A673 (cell line): ENCODE results near the gene F2R. TPM values are rescaled to one million over a fixed set of nuclear protein-coding genes. Genes with fewer than 3 reads are reported as not detected.

Experiments
- BruUV-seq: library from RNA; stranded (reverse); fragments of 400-500 nt; replicated peaks from 2 replicates; lab custom pipeline; 2021; lab: Mats Ljungman, UMichigan
- CTCF ChIA-PET: fragments of 300-600 bp; sonication (Branson Sonifier 250); formaldehyde crosslinking; loops from one replicate; lab custom pipeline; 2022; ENCODE audit warnings: antibody characterized with exemption; lab: Charles Lee
- POLR2A ChIA-PET: fragments of 300-600 bp; sonication (Branson Sonifier 250); formaldehyde crosslinking; loops from one replicate; lab custom pipeline; 2022; ENCODE audit warnings: antibody characterized with exemption; ENCODE audit not compliant: low non-redundant PET; lab: Charles Lee
- DNase-seq: peaks from one replicate; pipeline ENCODE4 v3.0.0-alpha.2; 2015; ENCODE audit warnings: low spot score
- H3K27ac ChIP-seq: fragments of 200-600 bp; sonication (generic); 2 replicates; pipeline ENCODE4 v1.5.1; 2016; ENCODE audit warnings: mixed run types, low read depth, mild to moderate bottlenecking, mixed read lengths, antibody characterized with exemption, low read length; ENCODE audit not compliant: poor library complexity, severe bottlenecking
- H3K27me3 ChIP-seq: fragments of 200-600 bp; sonication (generic); replicated peaks from 2 replicates; pipeline ENCODE4 v1.6.1; 2017; ENCODE audit warnings: mixed run types, low read depth, mild to moderate bottlenecking, mixed read lengths, antibody characterized with exemption, low read length; ENCODE audit not compliant: insufficient read depth, poor library complexity
- H3K36me3 ChIP-seq: fragments of 200-600 bp; sonication (generic); 2 replicates; pipeline ENCODE4 v1.6.1; 2016; ENCODE audit warnings: mixed run types, mild to moderate bottlenecking, mixed read lengths, antibody characterized with exemption, low read length; ENCODE audit not compliant: insufficient read depth, poor library complexity, severe bottlenecking
- H3K4me1 ChIP-seq: fragments of 200-600 bp; sonication (generic); 2 replicates; pipeline ENCODE4 v1.6.1; 2017; ENCODE audit warnings: mixed run types, mild to moderate bottlenecking, mixed read lengths, antibody characterized with exemption, low read length; ENCODE audit not compliant: insufficient read depth, poor library complexity, severe bottlenecking
- H3K4me3 ChIP-seq: fragments of 200-600 bp; sonication (generic); 2 replicates; pipeline ENCODE4 v1.5.1; 2016; ENCODE audit warnings: low read depth, mixed run types, mild to moderate bottlenecking, mixed read lengths, low read length; ENCODE audit not compliant: poor library complexity, severe bottlenecking
- H3K9me3 ChIP-seq: fragments of 200-600 bp; sonication (generic); 2 replicates; pipeline ENCODE4 v1.6.1; 2016; ENCODE audit warnings: mixed run types, low read depth, mild to moderate bottlenecking, mixed read lengths, antibody characterized with exemption, low read length; ENCODE audit not compliant: poor library complexity, severe bottlenecking
- EZH2 ChIP-seq: fragments of 200-600 bp; sonication (generic); IDR thresholded peaks from 2 replicates; pipeline ENCODE4 v1.6.1; 2017; ENCODE audit warnings: borderline replicate concordance, low read depth, mild to moderate bottlenecking, mixed read lengths, antibody characterized with exemption, low read length; ENCODE audit not compliant: poor library complexity, severe bottlenecking
- intact Hi-C: fragments of 100-400 bp; cut with micrococcal nuclease; formaldehyde crosslinking; loops from one replicate; pipeline ENCODE4 v1.10.0; 2022; ENCODE audit not compliant: unreplicated experiment
- total RNA-seq: library from RNA; stranded (reverse); gene quantifications from 2 replicates; pipeline ENCODE4 v1.2.3, GENCODE V29; 2021
- TF ChIP-seq, protein P1 (sequence below): fragments of 300-800, 200-600 bp; sonication (generic); conservative IDR thresholded peaks from 2 replicates; pipeline ENCODE4 v1.5.1; 2017; ENCODE audit warnings: low read depth, mild to moderate bottlenecking, antibody characterized with exemption, low read length, moderate library complexity, mixed read lengths

The F2R gene
- total RNA-seq, 1 experiment from 2014 or later = 83.3 TPM

DNA sequence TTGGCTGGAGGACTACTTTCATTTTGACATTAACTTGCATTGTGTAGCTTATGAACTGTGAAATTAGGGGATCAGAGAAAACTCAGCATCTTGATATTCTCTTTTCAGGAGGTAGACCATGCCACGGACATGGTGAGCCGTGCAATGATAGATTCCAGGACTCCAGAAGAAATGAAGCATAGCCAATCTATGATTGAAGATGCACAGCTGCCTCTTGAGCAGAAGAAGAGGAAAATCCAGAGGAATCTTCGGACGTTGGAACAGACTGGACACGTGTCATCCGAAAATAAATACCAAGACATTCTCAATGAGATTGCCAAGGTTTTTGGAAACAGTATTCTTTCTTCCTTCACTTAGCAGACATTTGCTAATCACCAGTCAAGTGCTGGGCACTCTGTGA is 20.6 kb upstream of the F2R start:
- Histone ChIP-seq H3K27me3 (no peaks in the 10 kb centered on the region), H3K27ac (no peak overlapping the region), H3K4me1 (peaks cover 51% of the 10 kb centered on the region), H3K36me3 (peaks cover 6% of the 10 kb centered on the region), H3K4me3 (no peak overlapping the region), H3K9me3 (peaks cover 5% of the 10 kb centered on the region)
- no peak for DNase-seq
- intact Hi-C loops = no loop called here
- POLR2A ChIA-PET = no interaction called here
- no peak for TF ChIP-seq EZH2
- TF ChIP-seq, protein P1, sequence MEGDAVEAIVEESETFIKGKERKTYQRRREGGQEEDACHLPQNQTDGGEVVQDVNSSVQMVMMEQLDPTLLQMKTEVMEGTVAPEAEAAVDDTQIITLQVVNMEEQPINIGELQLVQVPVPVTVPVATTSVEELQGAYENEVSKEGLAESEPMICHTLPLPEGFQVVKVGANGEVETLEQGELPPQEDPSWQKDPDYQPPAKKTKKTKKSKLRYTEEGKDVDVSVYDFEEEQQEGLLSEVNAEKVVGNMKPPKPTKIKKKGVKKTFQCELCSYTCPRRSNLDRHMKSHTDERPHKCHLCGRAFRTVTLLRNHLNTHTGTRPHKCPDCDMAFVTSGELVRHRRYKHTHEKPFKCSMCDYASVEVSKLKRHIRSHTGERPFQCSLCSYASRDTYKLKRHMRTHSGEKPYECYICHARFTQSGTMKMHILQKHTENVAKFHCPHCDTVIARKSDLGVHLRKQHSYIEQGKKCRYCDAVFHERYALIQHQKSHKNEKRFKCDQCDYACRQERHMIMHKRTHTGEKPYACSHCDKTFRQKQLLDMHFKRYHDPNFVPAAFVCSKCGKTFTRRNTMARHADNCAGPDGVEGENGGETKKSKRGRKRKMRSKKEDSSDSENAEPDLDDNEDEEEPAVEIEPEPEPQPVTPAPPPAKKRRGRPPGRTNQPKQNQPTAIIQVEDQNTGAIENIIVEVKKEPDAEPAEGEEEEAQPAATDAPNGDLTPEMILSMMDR = no peak
- CTCF ChIA-PET = no interaction called here
- no TSS peak for BruUV-seq

GRCh38 chr5:76696251-76696650 is 19.7 kb upstream of the F2R start:
- Histone ChIP-seq H3K4me3 (no peak overlapping the region), H3K27ac (no peak overlapping the region), H3K9me3 (peaks cover 5% of the 10 kb centered on the region), H3K27me3 (no peaks in the 10 kb centered on the region), H3K36me3 (peaks cover 6% of the 10 kb centered on the region), H3K4me1 (peaks cover 43% of the 10 kb centered on the region)
- intact Hi-C loops = no loop called here
- TF ChIP-seq, protein P1 = no peak
- TF ChIP-seq EZH2 = no peak
- CTCF ChIA-PET = no interaction called here
- DNase-seq = no peak
- BruUV-seq = no TSS peak
- POLR2A ChIA-PET = no interaction called here

- no peak overlapping the region for H3K27ac ChIP-seq
- no peak overlapping the region for H3K4me3 ChIP-seq
- peaks cover 29% of the 10 kb centered on the region for H3K4me1 ChIP-seq
- peaks cover 5% of the 10 kb centered on the region for H3K9me3 ChIP-seq
- POLR2A ChIA-PET = no interaction called here
- peaks cover 6% of the 10 kb centered on the region for H3K36me3 ChIP-seq
- H3K27me3 ChIP-seq = no peaks in the 10 kb centered on the region
- BruUV-seq = no TSS peak
- no peak for TF ChIP-seq EZH2
- TF ChIP-seq, protein P1 = no peak
- intact Hi-C loops = no loop called here
- CTCF ChIA-PET = no interaction called here
- no peak for DNase-seq
Observed at GRCh38 chr5:76697670-76698069, 18.3 kb upstream of the F2R start.
